ENCODE measurements around the gene FANCE. TPM values are rescaled to one million over a fixed set of nuclear protein-coding genes. Genes with fewer than 3 reads are reported as not detected.

Gene FANCE
- total RNA-seq, 1 experiment from 2014 or later = 19.2 TPM

- Histone ChIP-seq H3K4me3 (ENCODE audit: low read depth, low read length, poor library complexity, severe bottlenecking) (no peak overlapping the region), H3K27ac (ENCODE audit: low read depth, low read length, poor library complexity, severe bottlenecking) (no peak overlapping the region), H3K36me3 (ENCODE audit: insufficient read depth, low read length, poor library complexity, severe bottlenecking) (no peaks in the 10 kb centered on the region), H3K4me1 (ENCODE audit: insufficient read depth, low read length, poor library complexity, severe bottlenecking) (no peaks in the 10 kb centered on the region), H3K27me3 (replicated peaks; ENCODE audit: insufficient read depth, low read depth, low read length, poor library complexity) (no peaks in the 10 kb centered on the region), H3K9me3 (ENCODE audit: low read depth, low read length, poor library complexity, severe bottlenecking) (no peaks in the 10 kb centered on the region)
- ChIA-PET POLR2A (ENCODE audit: low non-redundant PET) (no interaction called here), CTCF (no interaction called here)
- no peak for DNase-seq (ENCODE audit: low spot score)
- TF ChIP-seq EZH2 (IDR thresholded peaks at IDR 0.05; ENCODE audit: borderline replicate concordance, low read depth, low read length, poor library complexity, severe bottlenecking) = no peak
- TF ChIP-seq, protein P1, sequence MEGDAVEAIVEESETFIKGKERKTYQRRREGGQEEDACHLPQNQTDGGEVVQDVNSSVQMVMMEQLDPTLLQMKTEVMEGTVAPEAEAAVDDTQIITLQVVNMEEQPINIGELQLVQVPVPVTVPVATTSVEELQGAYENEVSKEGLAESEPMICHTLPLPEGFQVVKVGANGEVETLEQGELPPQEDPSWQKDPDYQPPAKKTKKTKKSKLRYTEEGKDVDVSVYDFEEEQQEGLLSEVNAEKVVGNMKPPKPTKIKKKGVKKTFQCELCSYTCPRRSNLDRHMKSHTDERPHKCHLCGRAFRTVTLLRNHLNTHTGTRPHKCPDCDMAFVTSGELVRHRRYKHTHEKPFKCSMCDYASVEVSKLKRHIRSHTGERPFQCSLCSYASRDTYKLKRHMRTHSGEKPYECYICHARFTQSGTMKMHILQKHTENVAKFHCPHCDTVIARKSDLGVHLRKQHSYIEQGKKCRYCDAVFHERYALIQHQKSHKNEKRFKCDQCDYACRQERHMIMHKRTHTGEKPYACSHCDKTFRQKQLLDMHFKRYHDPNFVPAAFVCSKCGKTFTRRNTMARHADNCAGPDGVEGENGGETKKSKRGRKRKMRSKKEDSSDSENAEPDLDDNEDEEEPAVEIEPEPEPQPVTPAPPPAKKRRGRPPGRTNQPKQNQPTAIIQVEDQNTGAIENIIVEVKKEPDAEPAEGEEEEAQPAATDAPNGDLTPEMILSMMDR (conservative IDR thresholded peaks at IDR 0.05; ENCODE audit: low read depth, low read length) = no peak
- no TSS peak for BruUV-seq (replicated peaks)
- intact Hi-C loops (cut with micrococcal nuclease; ENCODE audit: unreplicated experiment) = no loop called here
Observed at GRCh38 chr6:35426074-35426473, 26.1 kb upstream of the FANCE start.

DNA sequence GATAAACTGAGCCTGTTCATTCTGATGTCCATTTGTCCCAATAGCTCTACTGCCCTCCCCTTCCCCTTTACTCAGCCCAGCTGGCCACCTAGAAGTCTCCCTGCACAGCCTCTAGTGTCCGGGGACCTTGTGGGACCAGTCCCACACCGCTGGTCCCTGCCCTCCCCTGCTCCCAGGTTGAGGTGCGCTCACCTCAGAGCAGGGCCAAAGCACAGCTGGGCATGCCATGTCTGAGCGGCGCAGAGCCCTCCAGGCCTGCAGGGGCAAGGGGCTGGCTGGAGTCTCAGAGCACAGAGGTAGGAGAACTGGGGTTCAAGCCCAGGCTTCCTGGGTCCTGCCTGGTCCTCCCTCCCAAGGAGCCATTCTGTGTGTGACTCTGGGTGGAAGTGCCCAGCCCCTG lies 24.7 kb upstream of the FANCE start:
- H3K36me3 ChIP-seq (ENCODE audit: insufficient read depth, low read length, poor library complexity, severe bottlenecking) = no peaks in the 10 kb centered on the region
- H3K4me3 ChIP-seq (ENCODE audit: low read depth, low read length, poor library complexity, severe bottlenecking) = no peak overlapping the region
- ChIA-PET CTCF (no interaction called here), POLR2A (ENCODE audit: low non-redundant PET) (no interaction called here)
- no peak for TF ChIP-seq EZH2 (IDR thresholded peaks at IDR 0.05; ENCODE audit: borderline replicate concordance, low read depth, low read length, poor library complexity, severe bottlenecking)
- TF ChIP-seq, protein P1 (conservative IDR thresholded peaks at IDR 0.05; ENCODE audit: low read depth, low read length) = no peak
- BruUV-seq (replicated peaks) = no TSS peak
- H3K27ac ChIP-seq (ENCODE audit: low read depth, low read length, poor library complexity, severe bottlenecking) = no peak overlapping the region
- no peaks in the 10 kb centered on the region for H3K4me1 ChIP-seq (ENCODE audit: insufficient read depth, low read length, poor library complexity, severe bottlenecking)
- intact Hi-C loops (cut with micrococcal nuclease; ENCODE audit: unreplicated experiment) = no loop called here
- no peaks in the 10 kb centered on the region for H3K9me3 ChIP-seq (ENCODE audit: low read depth, low read length, poor library complexity, severe bottlenecking)
- no peaks in the 10 kb centered on the region for H3K27me3 ChIP-seq (replicated peaks; ENCODE audit: insufficient read depth, low read depth, low read length, poor library complexity)
- DNase-seq (ENCODE audit: low spot score) = no peak

DNA sequence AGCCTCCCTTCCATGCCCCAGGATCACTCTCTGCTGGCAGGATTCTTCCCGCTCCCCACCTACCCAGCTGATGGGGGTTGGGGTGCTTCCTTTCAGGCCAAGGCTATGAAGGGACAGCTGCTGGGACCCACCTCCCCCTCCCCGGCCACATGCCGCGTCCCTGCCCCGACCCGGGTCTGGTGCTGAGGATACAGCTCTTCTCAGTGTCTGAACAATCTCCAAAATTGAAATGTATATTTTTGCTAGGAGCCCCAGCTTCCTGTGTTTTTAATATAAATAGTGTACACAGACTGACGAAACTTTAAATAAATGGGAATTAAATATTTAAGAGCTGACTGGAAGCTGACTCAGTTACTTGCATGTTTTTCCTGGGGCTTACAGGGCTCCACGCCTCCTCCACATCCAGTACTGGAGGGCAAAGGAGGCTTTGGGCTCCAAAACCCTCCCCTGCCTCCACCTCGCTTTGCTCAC lies 24.3 kb upstream of the FANCE start:
- H3K36me3 ChIP-seq (ENCODE audit: insufficient read depth, low read length, poor library complexity, severe bottlenecking) = no peaks in the 10 kb centered on the region
- no peaks in the 10 kb centered on the region for H3K27me3 ChIP-seq (replicated peaks; ENCODE audit: insufficient read depth, low read depth, low read length, poor library complexity)
- H3K4me1 ChIP-seq (ENCODE audit: insufficient read depth, low read length, poor library complexity, severe bottlenecking) = no peaks in the 10 kb centered on the region
- BruUV-seq (replicated peaks) = no TSS peak
- H3K9me3 ChIP-seq (ENCODE audit: low read depth, low read length, poor library complexity, severe bottlenecking) = no peaks in the 10 kb centered on the region
- ChIA-PET POLR2A (ENCODE audit: low non-redundant PET) (no interaction called here), CTCF (no interaction called here)
- no peak overlapping the region for H3K27ac ChIP-seq (ENCODE audit: low read depth, low read length, poor library complexity, severe bottlenecking)
- no peak for DNase-seq (ENCODE audit: low spot score)
- TF ChIP-seq EZH2 (IDR thresholded peaks at IDR 0.05; ENCODE audit: borderline replicate concordance, low read depth, low read length, poor library complexity, severe bottlenecking) = no peak
- TF ChIP-seq, protein P1 (conservative IDR thresholded peaks at IDR 0.05; ENCODE audit: low read depth, low read length) = no peak
- intact Hi-C loops (cut with micrococcal nuclease; ENCODE audit: unreplicated experiment) = no loop called here
- H3K4me3 ChIP-seq (ENCODE audit: low read depth, low read length, poor library complexity, severe bottlenecking) = no peak overlapping the region

All from A673 (cell line).